Measurements from ENCODE around the gene AFF1.

Gene AFF1

DNA sequence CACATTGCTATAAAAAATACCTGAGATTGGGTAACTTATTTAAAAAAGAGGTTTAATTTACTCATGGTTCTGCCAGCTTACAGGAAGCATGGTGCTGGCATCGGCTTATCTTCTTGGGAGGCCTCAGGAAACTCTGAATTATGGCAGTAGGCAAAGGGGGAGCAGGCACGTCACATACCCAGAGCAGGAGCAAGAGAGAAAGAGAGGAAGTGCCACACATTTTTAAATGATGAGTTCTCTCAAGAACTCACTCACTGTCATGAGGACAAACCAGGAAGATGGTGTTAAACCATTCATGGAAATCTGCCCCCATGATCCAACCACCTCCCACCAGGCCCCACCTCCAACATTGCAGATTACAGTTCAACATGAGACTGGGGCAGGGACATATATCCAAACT, 10.0 kb upstream of the AFF1 start:
- DNase-seq, result peak; percentile 93

DNA sequence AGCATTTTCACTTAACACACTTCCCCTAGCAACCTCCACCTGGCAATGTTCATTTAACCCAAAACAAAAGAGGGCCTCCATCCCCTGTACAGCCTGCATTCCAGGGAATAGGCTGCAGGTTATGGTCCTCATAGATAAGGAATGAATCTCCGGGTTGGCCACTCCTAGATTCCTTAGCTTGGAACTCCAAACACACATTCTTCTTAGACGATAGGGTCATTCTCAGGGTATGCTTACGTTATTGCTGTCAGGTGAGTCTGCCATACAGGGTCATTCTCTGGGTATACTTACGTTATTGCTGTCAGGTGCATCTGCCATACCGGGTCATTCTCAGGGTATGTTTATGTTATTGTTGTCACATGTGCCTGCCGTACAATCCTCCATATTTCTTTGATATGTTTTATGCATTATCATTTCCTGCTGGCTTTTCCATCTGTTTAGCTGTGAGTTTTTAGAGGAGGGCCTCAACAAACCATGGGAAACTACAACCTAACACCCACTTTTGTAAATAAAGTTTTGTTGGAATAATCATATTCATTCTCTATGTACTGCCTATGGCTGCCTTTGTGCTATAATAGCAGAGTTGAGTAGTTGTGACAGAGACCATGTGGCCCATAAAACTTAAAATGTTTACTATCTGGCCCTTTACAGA, 8.2 kb upstream of the AFF1 start:
- no peak for DNase-seq

DNA sequence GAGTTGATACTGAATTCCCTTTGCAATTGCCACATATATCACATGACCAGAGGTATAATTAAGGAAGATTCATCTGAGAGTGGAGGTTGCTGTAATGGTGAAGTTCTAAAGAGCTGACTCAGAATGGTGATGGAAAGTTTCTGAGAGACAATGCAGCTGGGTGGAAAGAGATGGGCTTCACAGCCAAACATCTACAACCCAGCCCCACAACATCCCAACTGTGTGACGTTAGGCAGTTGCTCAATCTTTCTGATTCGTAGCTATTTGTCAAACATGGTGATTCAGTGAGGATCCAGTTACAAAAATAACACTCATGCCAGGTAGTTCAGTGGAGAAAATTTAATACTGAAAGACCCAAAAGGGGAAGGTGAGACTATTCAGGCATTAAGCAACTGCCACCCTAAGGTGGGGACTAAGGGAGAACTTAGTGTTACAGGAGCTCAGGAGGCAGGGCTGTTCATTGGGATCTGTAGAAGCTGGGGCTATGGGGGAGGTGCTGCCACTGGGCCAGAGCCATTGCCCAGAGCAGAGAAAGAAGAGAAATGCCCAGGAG, 6.9 kb upstream of the AFF1 start:
- peak; percentile 96 for DNase-seq

DNA sequence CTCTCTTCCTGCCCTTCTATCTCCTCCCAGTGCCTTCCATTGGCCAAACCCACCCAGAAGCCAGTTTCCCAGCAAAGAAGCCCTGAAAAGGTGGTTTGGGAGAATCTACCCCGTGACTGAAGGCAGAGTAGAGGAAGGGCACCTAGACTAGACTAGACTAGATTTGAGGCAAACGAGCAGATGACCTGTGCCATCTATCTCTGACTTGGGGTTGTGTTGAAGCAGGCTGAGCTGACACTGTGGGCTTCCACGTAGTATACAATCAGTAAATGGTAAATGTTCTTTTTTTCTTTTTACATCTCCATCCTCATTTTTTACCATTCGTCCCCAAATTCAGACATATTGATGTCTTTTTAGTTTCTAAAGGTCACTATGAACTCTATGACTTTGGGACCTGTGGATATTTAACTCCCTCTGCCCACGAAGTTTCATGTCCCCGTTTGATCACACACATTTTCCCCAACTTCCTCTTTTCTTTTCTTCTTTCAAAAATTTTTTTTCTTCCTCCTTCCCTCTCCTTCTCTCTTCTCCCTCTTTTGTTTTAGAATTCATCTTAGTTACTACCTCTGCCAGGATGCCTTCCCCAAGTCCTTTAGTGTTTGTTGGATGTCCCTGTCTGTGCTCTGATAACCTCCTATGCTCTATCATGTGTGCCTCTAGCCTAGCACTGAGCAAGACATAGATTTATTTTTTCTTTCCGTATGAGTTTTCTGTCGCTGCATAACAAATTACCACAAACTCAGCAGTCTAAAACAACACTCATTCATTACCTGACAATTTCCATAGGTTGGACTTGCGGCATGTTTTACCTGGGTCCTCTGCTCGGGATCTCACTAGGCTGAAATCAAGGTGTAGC, 6.2 kb upstream of the AFF1 start:
- no peak for DNase-seq

DNA sequence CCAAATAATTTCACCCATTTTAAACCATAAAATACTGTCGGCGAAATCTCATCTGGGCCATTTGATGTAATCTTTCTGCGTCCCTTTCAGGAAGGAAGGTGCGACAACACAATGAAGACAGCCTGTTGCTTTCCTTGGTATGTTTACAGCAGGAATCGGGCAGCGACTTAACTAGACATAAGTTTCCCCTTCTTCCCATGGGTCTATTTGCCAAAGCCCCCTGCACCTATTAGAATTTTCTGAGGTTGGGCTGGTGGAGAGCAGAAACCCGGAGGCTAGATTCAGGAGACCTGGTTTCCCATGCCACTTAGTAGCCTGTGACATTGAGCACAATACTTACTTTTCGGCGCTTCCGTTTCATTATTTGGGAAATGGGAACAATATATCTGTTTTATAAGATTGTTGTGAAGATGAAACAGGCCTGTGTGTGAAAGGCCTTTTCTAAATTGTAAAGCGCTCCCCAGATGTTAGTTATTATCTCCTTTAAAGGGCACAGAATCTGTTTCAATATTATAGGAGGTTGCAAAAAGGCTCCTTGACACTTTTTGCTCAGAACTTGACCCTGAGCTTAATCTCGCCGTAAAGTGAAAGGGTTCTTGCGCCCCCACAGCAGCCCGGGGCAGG, 552 bp upstream of the AFF1 start:
- DNase-seq, result no peak

DNA sequence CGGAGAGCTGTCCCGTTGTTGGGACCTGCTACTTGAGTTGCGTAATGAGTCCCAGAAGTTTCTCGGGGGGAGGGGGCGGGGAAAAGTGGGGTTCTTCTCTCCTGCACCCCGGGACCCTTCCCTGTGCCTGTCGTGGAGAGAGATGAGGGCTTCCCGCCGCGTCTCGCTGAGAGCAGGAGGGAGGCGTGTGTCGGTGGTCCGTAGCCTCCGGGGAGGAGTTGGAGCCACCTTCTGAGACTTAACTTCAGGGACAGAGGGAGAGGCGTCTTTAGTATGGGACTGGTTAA, 698 bp downstream of the AFF1 start:
- no peak for DNase-seq

DNA sequence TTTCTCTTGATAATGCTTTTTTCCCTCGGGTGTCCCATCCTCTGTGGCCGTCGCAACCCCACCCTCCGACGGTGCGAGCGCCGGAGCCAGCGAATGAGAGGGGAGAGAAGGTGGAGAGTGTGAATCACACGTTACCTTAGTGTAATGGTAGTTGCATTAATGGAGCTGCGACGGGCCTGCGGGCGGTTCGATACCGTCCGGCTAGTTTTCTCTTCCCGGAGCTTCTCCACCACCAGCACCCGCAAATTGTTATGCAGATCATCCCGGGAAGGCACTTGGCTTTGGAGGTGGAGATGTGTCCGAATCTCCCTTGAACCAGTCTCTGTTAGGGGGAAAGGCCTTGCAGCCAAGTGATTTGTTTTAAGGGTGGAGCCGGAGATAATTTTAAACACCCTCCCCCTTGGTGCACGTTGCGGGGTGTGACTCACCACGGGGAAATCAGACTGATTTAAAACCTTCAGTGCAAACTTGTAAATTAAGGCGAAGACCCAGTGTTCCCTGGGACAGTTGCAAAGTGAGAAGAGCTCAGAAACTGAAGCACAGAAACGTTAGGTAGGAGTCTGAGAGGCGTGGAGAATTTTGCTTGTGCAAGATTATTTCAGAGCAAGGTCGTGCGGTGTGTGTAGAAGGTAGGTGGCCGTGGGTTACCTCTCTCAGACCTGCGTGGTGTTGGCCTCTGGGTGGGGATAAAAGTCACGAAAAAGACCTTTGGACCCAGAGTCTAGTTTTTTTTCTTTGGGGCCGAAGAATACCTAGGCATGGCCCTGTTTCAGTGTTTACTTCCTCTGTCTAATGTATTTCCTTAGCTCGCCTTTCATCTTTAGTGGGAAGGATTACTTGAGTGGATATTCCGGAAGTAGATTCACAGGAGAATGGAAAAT, 1.3 kb downstream of the AFF1 start:
- DNase-seq, result peak; percentile 65

DNA sequence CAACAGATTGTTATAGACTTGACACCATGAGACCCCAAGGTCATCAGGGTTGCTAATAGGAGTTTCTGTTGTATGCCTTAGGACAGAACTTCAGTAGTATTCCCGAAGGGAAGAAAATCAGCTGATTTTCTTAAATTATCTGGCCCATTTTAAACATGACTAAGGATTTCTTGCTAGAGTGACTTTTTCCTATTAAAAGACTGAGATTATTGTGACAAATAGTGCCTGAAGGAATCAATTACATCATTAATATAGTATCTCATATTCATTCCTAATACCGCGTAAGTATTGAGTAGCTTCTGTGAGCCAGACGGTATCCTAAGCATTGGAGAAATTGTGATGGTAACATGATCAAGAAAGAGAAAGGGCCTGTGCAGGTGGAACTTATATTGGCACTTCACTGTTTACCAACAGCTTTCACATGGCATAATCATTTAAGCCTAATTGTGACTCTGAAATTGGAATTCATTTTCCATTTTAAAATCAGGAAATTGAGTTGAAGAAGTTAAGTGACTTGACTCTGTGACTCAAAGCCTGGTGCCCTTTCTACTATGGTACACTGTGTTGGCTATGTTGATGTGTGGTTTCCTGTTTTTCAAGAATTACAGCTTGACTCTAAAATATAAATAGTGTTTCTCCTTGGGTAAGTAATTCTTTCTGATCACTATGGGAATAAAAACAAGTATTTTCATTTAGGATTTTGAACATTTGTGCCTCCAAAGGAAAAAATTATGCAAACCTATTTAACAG, 4.1 kb downstream of the AFF1 start:
- DNase-seq, result no peak

DNA sequence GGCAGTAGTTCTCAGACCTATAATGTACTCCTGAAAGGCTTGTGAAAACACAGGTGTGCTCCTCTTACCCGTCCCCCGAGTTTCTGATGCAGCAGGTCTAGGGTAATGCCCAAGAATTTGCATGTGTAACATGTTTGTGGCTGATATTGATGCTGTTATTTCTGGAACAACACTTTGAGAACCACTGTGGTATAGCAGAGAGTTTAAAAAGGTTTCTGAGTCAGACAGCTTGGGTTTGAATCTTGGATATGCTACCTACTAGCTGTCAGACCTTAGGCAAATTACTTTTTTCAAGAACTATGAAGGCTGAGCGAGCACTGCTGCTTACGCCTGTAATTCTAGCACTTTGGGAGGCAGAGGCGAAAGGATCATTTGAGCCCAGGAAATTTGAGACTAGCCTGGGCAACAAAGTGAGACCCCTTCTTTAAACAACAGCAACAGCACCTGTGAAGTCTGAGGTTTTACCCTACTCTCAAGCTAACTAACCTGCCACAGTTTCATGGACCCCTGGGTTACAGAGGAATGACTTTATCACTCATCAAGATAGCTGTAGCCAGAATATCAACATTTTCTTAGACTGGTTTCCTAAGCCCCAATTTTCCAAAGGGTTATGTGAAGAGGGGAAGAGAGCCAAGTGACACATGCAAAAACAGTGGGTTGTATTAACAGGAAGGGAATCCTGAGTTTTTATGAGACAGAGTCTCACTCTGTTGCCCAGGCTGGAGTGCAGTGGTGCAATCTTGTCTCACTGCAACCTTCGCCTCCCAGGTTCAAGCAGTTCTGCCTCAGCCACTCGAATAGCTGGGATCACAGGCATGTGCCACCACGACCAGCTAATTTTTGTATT, 5.1 kb downstream of the AFF1 start:
- no peak for DNase-seq

DNA sequence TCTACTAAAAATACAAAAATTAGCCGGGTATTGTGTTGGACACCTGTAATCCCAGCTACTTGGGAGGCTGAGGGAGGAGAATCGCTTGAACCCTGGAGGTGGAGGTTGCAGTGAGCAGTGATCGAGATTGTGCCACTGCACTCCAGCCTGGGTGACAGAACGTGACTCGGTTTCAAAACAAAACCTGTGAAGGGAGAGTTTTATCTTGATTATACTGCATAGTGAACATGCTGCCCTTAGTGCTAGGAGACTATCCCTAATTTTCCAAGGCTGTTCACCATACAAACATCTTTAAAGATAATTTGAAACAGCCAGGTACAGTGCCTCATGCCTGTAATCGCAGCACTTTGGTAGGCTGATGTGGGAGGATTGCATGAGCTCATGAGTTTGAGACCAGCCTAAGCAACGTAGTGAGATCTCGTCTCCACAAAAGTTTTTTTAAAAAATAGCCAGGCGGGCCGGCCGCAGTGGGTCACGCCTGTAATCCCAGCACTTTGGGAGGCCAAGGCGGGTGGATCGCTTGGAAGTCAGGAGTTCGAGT, 6.2 kb downstream of the AFF1 start:
- DNase-seq, result no peak

DNA sequence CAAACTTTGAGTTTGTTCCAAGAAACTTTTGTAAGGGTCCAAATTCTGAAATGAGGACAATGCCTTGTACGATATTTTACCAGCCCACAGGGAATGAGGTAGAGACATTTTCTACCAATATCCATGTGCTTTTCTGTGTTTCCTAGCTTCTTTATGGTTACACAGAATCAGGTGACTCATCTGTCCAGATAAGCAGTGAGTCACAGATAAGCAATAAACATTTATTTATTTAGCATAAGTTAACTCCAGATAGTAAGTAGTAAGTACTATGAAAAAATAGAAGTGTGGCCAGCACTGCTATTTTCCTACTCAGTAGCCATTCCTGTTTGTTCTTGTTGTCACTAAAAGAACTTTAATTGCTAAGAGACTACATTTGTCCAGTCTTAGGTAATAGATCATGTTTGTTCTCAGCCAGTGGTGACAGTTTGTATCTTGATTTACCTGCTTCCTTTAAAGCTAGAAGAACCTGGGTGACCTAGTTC, 7.4 kb downstream of the AFF1 start:
- DNase-seq, result no peak

DNA sequence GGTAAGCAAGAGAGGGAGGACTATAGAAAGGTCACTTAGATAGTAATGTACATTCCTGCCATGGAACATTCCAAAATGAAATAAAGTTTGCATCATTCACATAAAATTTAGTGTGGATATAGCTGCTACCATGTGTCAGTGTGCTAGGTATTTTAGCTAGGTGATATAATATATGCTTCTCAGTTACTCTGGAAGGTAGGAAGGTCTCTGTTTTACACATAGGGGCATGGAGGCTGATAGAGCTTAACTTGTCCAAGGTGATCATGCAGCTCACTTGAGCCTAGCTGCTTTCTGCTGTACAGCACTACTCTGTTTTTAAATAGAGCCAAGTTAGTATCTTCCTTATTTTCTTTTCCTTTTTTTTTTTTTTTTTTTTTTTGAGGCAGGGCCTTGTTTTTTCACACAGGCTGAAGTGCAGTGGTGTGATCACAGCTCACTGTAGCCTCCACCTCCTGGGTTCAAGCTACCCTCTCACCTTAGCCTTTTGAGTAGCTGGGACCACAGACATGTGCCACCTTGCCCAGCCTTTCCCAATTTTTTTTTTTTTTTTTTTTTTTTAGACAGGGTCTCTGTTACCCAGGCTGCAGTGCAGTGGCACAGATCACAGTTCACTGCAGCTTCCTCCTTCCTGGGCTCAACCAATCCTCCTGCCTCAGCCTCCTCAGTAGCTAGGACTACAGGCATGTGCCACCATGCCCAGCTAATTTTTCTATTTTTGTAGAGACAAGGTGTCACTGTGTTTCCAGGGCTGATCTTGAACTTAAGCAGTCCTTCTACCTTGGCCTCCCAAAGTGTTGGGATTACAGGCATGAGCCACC, 10.4 kb downstream of the AFF1 start:
- no peak for DNase-seq

DNA sequence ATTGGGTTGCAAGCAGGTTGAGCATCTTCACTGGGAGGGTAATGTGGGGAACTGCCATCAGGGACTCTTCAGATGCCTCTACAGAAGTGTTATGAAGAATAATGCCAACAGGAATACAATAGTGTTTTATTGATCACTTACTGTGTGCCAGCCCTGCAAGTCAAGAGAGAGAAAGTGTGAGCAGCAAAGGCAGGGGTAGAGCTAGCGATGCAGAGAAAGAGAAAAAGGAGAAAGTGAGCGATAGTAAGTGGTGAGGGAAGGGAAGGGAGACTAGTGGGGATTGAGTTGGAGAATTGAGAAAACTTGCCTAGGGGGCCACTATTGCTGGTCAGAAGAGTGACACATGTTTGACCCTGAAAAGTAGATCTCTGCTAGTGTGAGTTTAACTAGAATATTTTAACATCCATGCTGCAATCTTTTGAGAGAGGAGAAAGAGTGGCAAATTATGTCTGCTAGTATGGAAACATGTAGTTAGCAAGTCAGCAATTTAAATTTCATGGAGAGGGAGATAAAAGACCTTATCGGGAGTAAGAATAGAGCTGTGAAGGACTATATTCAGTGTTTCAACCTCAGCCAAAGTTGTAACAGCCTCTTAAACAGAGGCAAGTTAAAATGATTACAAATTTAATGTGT, 12.2 kb downstream of the AFF1 start:
- DNase-seq, result no peak

DNA sequence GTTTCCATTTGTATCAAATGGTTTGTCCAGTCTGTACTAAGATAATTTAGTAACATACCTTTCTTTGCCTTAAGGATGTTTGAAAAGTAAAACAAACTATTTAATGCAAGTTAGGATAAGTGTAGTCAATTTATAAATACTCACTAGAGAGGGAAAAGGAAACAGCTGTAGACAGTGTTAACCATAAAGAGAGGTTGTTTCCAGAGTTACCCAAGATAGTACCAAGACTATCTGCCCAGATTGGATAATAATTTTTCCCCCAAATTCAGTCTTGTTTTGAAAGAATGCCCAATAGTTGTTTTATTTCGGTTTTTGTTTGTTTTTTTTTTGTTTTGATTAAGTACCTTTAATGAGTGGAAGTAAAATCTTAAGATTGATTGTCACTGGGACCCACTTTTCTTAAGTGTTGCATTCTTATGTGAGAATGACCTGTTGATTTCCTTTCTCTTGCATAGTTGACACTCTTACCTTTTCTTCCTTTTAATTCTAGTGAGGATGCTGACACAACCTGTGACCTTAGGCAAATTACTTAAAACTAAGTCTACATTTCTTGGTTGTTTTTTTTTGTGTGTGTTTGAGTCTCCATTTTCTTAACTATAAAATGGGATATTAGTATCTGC, 12.8 kb downstream of the AFF1 start:
- DNase-seq, result no peak

DNA sequence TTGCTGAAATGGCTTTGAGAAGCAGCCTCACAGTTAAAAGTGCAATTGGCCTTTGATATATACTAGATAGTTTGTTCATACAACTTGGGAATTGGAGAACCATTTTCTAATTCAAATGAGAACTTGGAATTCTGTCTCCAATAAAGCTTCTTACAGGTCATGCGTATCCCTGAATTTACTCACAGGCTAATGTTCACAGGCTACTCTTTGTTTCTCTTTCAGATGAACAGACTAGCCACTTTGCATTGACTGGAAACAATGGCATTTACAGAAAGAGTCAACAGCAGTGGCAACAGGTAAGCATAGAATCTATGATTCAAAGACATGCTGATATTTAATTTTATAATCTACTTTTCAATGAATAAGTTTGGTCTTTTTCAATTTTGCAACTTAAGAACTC, 13.5 kb downstream of the AFF1 start:
- DNase-seq, result no peak

DNA sequence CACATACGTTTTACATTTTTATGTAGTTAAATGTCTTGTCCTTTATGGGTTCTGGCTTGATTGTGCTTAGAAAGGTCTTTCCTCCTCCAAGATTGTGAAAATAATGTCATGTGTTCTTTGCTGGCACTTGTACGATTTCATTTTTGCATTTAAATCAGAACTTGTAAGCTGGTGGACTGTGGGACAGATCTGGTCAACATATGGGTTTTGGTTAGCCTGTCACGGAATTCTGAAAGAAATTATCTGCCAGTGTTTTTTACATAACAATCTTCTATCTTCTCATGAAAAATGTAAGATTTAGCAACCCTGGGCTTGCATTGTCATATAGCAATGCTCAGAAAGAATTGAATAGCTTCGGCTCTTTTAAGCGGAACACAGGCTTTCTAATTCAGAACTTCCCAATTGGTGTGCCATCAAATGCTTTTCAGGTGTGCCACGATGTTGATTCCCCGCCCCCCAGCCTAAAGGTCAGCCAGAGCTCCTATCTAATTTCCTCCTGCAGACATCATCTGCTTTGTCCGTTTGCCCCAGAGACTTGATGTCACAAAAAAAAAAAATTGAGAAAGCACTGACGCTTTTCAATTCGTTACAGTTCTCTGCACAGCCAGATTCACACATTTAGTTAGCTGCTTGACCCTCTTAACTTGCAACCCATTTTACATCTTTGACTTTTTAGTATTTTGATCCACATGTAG, 16.2 kb downstream of the AFF1 start:
- no peak for DNase-seq

DNA sequence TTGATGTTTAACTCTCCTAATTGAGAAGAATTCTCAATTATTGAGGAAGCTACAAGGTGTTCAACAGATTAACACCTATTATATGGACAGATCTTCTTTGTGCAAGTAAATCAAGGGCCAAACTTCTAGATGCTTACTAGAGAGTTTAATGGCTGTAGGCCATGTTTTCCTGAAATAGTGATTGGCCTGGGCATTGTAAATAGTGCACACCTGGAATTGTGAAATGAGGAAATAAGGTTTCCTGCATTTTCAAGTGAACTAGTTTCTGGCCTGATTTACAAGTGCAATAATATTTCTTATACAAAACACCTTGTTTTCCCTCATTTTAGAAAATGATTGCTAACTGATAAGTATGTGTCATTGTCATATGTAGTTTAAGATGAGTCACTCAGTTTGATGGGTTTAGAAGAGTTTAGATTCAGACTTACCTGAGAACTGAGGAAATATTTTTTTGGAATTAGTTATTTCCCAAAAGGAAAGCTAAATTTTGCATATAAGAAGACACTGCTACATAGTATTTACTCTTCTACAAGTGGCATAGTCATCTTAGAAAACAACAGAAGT, 21.2 kb downstream of the AFF1 start:
- DNase-seq, result no peak

DNA sequence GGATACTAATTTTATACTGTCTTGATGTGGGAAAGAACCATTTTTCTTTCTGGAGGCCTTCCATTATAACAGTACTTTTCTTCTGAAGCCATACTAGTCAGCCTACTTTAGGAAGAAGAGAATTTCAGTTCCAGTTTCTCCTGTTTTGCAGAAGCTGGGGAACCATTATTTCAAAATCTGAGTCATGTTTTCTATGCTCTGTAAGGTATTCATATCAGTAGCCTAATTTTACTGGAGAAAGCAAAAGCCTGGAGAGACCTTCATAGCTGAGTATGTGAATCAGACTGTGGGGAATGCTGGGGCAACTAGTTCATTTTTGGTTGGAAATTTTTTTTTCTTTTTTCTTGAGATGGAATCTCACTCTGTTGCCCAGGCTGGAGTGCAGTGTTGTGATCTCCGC, 22.4 kb downstream of the AFF1 start:
- DNase-seq, result peak; percentile 81

All from fibroblast of skin of right quadriceps (primary cell).